HUES48 (cell line): ENCODE measurements around the gene HOXB13.

Experiments
- H3K27ac ChIP-seq: one replicate; pipeline ENCODE4 v1.7.0; 2013; ENCODE audit warnings: low read depth, low read length, inconsistent platforms
- H3K27me3 ChIP-seq: 2 replicates; pipeline ENCODE4 v1.6.1; 2013; ENCODE audit warnings: mild to moderate bottlenecking, low read length; ENCODE audit not compliant: control insufficient read depth, insufficient read depth
- H3K36me3 ChIP-seq: 2 replicates; pipeline ENCODE4 v1.6.1; 2013; ENCODE audit warnings: low read length; ENCODE audit not compliant: control insufficient read depth, insufficient read depth
- H3K4me1 ChIP-seq: 2 replicates; pipeline ENCODE4 v1.6.1; 2013; ENCODE audit warnings: mild to moderate bottlenecking, low read length; ENCODE audit not compliant: control insufficient read depth, insufficient read depth
- H3K4me3 ChIP-seq: 2 replicates; pipeline ENCODE4 v1.5.1; 2013; ENCODE audit warnings: mild to moderate bottlenecking, low read depth, low read length
- H3K9ac ChIP-seq: 2 replicates; pipeline ENCODE4 v1.6.1; 2013; ENCODE audit warnings: mild to moderate bottlenecking, low read depth, low read length, moderate library complexity
- H3K9me3 ChIP-seq: 2 replicates; pipeline ENCODE4 v1.6.1; 2013; ENCODE audit warnings: low read length; ENCODE audit not compliant: control insufficient read depth, insufficient read depth

The HOXB13 gene

GRCh38 chr17:48756830-48757251 is 28.3 kb upstream of the HOXB13 start:
- H3K4me3 ChIP-seq = no peak overlapping the region
- no peaks in the 10 kb centered on the region for H3K36me3 ChIP-seq
- peaks cover 94% of the 10 kb centered on the region for H3K27me3 ChIP-seq
- H3K9ac ChIP-seq = no peak overlapping the region
- no peaks in the 10 kb centered on the region for H3K9me3 ChIP-seq
- H3K4me1 ChIP-seq = 0 out of 2 replicates have a peak, but pooled peaks cover 3% of the 10 kb centered on the region
- H3K27ac ChIP-seq = no peak overlapping the region

- H3K9me3 ChIP-seq = no peaks in the 10 kb centered on the region
- no peaks in the 10 kb centered on the region for H3K36me3 ChIP-seq
- H3K27ac ChIP-seq = no peak overlapping the region
- no peak overlapping the region for H3K9ac ChIP-seq
- H3K4me1 ChIP-seq = 0 out of 2 replicates have a peak, but pooled peaks cover 3% of the 10 kb centered on the region
- H3K27me3 ChIP-seq = peaks cover 94% of the 10 kb centered on the region
- H3K4me3 ChIP-seq = no peak overlapping the region
These were observed 26.8 kb upstream of the HOXB13 start for GRCh38 chr17:48755356-48755755.

DNA sequence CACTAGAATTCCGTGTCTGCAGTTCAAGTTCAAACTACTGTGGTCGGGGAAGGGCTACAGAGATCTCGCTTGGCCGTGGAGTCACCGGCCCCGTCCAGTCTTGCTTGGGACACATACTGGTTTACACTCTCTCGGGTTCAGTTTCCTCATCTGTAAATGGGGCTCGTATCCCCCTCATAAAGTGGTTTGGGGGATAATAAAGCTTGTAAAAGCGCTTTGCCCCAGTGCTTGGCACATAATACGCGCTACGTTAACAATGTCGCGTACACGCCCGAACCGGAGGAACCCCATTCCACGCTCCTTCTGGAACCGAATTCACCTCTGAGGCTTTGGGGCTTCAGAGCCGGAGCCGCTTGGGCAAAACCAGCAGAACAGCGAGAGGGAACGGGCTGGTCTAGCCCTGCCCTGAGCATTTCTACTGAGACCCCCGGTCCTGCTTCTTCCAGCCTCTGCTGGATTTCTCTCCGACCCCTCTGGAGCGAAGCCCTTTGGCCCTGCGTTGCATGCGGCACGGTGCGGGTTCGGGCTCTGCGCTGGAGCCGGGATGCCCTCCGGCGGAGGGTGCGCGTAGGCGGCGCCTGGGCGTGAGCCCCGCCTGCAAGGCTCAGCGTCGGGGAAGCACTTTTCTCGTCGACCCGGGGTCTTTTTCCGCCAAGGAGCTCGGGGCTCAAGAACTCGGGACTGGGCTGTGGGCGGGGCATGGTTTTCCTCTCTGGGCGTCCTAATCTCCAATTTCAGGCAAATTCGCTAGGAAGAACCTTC is 26.1 kb upstream of the HOXB13 start:
- no peak overlapping the region for H3K27ac ChIP-seq
- peak overlapping the region; percentile 11; the same call in 1 of the 2 replicates for H3K4me3 ChIP-seq
- H3K36me3 ChIP-seq = no peaks in the 10 kb centered on the region
- H3K27me3 ChIP-seq = peaks cover 98% of the 10 kb centered on the region
- 0 out of 2 replicates have a peak, but pooled peaks cover 3% of the 10 kb centered on the region for H3K4me1 ChIP-seq
- H3K9ac ChIP-seq = no peak overlapping the region
- H3K9me3 ChIP-seq = no peaks in the 10 kb centered on the region

DNA sequence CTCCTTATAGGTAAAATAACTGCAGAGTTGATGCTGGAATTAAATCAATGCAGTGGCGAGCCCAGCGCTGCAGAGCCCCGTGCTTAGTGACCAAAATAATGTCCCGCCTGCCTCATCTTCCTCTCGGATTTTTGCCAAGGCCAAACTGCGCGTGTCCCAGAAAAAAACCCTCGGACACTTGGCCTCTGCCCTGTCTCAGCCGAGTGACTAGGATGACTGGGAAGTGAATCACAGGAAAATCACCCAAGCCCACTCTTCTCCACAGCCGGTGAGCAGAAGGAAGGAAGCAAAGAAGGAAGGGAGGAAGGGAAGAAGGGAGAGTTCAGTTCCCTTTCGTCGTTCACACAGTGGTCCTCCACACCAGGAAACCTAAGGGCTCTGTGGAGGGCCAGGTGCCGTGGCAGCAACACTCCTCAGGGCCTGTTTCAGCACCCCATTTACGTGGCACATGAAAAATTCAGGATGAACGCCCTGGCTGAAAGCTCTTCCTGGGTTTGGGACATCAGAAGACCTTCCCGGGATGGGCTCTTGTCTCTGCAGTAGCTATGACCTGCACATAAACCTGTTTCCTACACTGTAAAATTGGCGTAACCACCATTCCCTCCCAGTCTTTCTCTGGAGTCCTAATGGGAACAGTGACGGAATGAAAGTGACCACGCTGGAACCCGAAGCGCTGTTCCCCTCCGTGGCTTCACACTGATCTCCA is 25.4 kb upstream of the HOXB13 start:
- no peak overlapping the region for H3K27ac ChIP-seq
- H3K9ac ChIP-seq = no peak overlapping the region
- no peaks in the 10 kb centered on the region for H3K9me3 ChIP-seq
- 0 out of 2 replicates have a peak, but pooled peaks cover 3% of the 10 kb centered on the region for H3K4me1 ChIP-seq
- H3K36me3 ChIP-seq = no peaks in the 10 kb centered on the region
- no peak overlapping the region for H3K4me3 ChIP-seq
- H3K27me3 ChIP-seq = peaks cover 98% of the 10 kb centered on the region

DNA sequence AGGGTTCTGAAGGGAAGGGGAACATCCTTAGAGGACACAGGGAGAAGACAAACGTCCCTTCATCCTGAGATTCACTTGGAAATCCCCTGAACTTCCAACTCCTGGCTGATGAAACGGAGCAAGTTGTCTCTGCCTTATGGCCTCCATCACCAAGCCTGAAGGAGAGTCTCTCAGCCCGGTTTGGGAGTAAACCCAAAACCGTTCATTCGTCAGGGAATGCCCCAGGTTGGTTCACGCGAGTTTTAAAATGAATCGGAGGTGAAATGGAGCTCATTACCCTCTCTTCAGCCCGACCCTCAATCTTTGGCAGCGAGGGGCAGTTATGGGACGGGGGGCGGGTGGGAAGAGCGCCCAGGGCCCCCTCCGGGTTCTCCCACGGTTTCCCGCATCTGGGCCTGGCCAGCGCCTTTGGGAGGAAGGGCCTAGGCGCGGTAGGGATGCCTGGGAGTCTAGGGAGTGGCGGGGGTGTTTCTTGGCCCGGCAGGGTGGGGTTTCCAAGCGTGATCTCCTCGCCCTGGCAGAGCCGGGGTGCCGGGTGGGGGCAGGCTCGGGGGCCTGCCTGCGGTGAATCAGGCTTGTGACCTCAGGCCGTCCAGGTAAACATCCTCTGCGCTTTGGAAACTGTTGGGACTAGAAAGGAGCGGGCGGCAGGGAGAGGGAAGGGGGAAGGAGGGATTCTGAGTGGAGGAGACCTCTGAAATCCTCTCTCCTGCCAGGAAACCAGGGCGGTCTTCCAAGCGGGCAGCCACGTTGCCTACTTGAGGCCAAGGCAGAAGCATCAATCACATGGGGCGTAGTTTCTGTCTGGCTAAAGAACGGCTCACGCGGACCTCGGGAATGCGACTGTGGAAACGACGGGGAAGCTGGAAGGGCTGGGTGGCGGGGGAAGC is 24.1 kb upstream of the HOXB13 start:
- 0 out of 2 replicates have a peak, but pooled peaks cover 3% of the 10 kb centered on the region for H3K4me1 ChIP-seq
- no peaks in the 10 kb centered on the region for H3K9me3 ChIP-seq
- H3K27ac ChIP-seq = no peak overlapping the region
- H3K27me3 ChIP-seq = peaks cover 100% of the 10 kb centered on the region
- H3K4me3 ChIP-seq = no peak overlapping the region
- no peaks in the 10 kb centered on the region for H3K36me3 ChIP-seq
- H3K9ac ChIP-seq = no peak overlapping the region

DNA sequence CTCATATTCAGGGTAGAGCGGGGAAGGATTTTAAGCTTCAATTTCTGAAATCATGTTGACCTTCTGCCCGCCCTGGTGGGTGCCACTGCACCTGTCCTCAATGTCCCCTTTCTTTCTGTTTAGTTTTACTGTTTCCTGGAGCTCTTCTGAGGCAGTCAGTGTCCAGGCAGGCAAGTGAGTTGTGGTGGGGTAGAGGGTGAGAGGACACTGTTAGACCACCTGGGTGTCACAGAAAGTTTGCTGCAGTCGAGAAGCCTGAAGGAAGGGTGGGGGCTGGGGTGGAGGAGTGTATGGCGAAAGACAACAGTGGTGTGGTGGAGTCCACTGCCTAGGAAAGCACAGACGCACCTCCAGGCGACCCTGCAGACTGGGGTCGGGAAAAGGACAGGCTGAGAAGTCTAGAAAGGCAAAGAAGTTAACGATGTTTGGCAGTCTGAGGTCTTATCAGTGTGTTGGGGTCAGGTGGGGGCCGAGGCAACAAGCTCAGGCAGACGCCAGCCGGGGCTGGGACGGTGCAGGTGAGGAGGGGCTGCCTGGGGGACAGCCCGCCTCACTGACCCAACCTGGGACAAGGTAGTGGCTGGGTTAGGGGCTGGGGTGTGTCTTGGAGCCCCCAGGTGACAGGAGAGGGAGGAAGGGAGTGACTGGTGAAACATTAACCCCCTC is 23.3 kb upstream of the HOXB13 start:
- Histone ChIP-seq H3K27me3 (peaks cover 100% of the 10 kb centered on the region), H3K4me3 (no peak overlapping the region), H3K27ac (no peak overlapping the region), H3K4me1 (0 out of 2 replicates have a peak, but pooled peaks cover 3% of the 10 kb centered on the region), H3K9me3 (no peaks in the 10 kb centered on the region), H3K9ac (no peak overlapping the region), H3K36me3 (no peaks in the 10 kb centered on the region)

GRCh38 chr17:48751172-48751571 is 22.6 kb upstream of the HOXB13 start:
- H3K27ac ChIP-seq = no peak overlapping the region
- 0 out of 2 replicates have a peak, but pooled peaks cover 3% of the 10 kb centered on the region for H3K4me1 ChIP-seq
- no peak overlapping the region for H3K4me3 ChIP-seq
- H3K36me3 ChIP-seq = no peaks in the 10 kb centered on the region
- peaks cover 100% of the 10 kb centered on the region for H3K27me3 ChIP-seq
- no peak overlapping the region for H3K9ac ChIP-seq
- no peaks in the 10 kb centered on the region for H3K9me3 ChIP-seq

DNA sequence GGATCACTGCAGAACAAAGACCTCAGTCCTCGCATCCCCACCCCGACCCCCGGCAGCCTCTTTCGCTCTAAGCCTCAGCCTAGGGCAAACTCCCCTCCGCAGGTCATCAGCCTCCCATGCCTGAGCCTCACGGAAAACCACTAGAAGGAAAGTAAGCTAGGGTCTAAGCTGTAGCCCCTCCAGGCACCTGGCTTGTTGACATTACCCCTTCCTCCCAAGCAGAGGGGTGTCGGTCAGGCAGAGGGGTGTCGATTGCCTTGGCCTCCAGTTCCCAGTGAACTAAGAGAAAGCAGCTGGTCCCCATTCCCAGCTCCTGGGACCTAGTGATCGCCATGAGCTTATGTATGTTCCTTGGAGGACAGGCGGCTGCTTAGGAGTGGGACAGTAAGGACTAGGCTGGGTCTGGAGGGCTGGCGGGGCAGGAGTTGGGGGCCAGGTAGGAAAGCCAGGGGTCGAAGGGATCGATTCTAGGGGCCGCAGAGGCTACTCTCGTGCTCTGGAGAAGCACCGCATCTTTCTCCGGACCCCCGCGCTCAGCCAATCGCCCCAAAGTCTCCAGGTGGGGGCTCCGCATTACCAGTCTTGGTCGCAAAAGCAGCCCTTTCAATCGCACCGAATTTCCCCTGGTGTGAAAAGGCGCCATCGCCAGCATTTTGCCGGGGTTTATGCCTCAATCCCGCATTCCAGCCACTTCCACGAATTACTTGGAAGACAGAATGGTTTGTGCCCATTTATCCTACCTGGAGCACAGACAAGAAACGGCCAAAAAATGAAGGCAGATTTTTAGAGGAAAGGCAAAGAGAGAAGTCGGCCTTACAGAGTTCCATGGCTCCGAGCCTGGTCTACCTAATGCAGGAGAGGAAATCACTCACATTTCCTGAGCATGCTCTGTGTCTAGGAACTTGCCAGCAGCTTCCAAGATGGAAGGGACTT is 21.3 kb upstream of the HOXB13 start:
- no peaks in the 10 kb centered on the region for H3K36me3 ChIP-seq
- H3K4me1 ChIP-seq = no peaks in the 10 kb centered on the region
- H3K4me3 ChIP-seq = no peak overlapping the region
- H3K9ac ChIP-seq = no peak overlapping the region
- H3K9me3 ChIP-seq = no peaks in the 10 kb centered on the region
- peaks cover 100% of the 10 kb centered on the region for H3K27me3 ChIP-seq
- H3K27ac ChIP-seq = no peak overlapping the region

DNA sequence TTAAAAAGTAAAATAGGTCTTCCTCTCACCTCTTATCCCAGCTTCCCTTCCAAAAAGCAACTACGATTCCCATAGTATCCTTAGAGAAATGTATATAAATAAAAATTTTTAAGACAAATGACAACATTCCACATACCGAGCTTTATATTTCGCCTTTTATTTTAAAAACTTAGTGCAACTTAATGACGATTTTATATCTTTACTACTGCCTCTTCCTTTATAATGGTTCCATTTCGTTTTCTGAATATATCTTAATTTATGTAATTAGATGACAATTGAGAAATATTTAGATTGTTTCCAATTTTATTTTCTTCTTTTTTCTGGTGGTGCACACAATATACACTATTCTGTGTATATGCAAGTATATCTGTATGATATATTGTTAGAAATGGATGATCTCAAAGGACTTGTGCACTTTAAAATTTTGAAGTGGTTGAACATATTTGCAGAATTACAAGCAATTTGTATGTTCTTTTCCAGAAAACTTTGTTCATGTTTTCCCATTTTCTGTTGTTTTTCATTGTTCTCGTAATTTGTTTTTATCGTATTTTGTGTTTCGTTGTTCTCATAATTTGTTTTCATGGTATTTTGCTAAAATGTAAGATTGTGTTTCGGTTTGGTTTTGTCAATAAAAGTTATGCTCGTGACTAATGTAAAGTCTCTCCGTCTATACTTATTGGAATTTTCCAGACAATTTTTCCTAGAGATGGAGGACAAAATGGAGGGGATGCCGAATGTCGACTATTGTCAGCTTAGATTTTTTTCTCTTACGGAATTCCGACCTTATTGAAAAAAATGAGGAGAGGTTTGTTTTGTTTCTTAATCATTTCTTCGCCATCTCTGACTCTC is 20.4 kb upstream of the HOXB13 start:
- H3K27ac ChIP-seq = no peak overlapping the region
- peaks cover 100% of the 10 kb centered on the region for H3K27me3 ChIP-seq
- H3K36me3 ChIP-seq = no peaks in the 10 kb centered on the region
- no peaks in the 10 kb centered on the region for H3K4me1 ChIP-seq
- H3K9ac ChIP-seq = no peak overlapping the region
- H3K9me3 ChIP-seq = no peaks in the 10 kb centered on the region
- no peak overlapping the region for H3K4me3 ChIP-seq
